ENCODE data around the gene KIR3DL1.
"Not testable (repeated sequence)": the region's sequence is repeated elsewhere in the genome, so short reads cannot be mapped to it uniquely, and the experiment has no call there.

Gene KIR3DL1

GRCh38 chr19:54814571-54814970 lies 1.7 kb upstream of the KIR3DL1 start:
- DNase-seq (ENCODE audit: low read depth, low spot score) = not testable (repeated sequence)

DNA sequence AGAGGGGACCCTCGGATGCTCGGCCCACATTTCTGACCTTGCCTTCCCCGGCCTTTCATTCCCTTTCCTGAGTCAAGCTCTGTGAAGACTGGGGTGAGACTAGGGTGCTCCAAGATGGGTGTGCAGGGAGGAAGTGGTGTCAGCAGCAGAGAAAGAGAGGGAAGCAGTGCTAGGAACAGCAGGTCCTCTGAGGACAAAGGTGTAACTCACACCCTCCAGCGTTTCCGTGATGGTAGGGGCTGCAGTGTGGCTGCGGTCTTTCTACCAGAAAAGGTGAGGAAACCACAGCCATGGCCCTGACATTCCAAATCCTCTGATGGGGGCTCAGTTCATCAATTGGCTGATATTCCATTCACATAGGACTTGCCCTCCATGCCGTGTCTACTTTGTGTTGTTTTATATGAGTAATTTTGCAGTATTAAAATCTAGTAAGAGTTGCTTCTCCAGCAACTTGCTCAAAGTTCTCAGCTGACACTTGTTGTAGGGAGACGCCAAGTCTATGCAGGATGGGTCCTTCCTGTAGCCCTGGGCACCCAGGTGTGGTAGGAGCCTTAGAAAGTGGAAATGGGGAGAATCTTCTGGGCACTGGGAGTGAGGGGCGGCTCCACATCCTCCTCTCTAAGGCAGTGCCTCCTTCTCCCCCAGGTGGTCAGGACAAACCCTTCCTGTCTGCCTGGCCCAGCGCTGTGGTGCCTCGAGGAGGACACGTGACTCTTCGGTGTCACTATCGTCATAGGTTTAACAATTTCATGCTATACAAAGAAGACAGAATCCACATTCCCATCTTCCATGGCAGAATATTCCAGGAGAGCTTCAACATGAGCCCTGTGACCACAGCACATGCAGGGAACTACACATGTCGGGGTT lies 1.6 kb downstream of the KIR3DL1 start:
- no peak for DNase-seq (ENCODE audit: low read depth, low spot score)

DNA sequence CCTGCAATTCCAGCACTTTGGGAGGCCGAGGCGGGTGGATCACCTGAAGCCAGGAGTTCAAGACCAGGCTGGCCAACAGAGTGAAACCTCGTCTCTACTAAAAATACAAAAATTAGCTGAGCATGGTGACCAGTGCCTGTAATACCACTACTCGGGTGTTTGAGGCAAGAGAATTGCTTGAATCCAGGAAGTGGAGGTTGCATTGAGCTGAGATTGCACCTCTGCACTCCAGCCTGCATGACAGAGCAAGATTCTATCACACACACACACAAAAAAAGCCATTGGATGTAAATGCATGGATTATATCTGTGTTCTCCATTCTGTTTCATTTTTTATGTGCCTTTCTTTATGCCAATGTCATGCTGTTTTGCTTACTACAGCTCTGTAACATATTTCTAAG lies 8.1 kb downstream of the KIR3DL1 start:
- not testable (repeated sequence) for DNase-seq (ENCODE audit: low read depth, low spot score)

DNA sequence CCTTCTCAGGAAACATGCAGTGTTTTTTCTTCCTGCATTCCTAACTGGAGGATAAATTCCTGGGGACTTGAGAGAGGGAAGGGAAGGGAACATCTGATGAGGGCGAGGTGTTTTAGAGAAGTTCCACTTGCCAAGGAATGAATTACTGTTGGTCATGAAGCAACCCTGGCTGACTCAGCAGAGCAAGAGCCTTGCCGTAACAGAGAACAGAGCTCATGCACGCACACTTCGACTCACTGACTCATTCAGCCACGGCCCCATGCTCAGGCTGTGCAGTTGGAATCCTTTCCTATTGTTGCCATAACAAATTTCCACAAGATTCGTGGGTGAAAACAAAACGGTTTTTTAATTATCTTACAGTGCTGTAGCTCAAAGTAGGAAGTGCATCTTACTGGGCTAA lies 9.1 kb downstream of the KIR3DL1 start:
- DNase-seq (ENCODE audit: low read depth, low spot score) = not testable (repeated sequence)

DNA sequence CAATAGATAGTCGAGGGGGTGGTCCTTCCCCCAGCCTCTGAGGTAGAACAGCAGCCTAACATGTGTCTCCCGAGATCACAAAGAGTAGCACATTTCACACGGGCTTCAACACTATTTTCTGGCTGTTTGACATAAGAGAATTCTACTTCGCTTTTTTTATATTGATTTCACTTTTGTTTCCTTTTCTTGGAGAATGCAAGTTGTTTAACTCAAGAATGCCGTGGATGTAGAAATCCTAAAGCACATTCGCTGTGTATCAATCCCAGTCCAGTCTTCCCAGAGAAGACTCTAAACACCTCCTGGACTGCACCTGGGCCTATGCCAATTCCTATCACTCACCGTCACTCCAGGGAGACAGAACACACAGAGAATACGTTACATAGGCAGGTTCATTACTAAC lies 11.8 kb downstream of the KIR3DL1 start:
- DNase-seq (ENCODE audit: low read depth, low spot score) = not testable (repeated sequence)

DNA sequence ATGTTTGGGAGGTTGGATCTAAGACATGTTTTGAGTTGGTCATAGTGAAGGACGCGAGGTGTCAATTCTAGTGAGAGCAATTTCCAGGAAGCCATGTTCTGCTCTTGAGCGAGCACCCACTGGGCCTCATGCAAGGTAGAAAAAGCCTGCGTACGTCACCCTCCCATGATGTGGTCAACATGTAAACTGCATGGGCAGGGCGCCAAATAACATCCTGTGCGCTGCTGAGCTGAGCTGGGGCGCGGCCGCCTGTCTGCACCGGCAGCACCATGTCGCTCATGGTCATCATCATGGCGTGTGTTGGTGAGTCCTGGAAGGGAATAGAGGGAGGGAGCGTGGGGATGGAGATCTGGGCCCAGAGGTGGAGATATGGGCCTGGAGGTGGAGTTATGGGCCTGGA lies 16.2 kb downstream of the KIR3DL1 start, which contains the start of gene KIR2DS4:
Gene KIR2DS4, plus strand, starts transcription at position 181 of the 400 bp plus-strand sequence.
- not testable (repeated sequence) for DNase-seq (ENCODE audit: low read depth, low spot score)

GRCh38 chr19:54835126-54835525 lies 18.9 kb downstream of the KIR3DL1 start:
- not testable (repeated sequence) for DNase-seq (ENCODE audit: low read depth, low spot score)

DNA sequence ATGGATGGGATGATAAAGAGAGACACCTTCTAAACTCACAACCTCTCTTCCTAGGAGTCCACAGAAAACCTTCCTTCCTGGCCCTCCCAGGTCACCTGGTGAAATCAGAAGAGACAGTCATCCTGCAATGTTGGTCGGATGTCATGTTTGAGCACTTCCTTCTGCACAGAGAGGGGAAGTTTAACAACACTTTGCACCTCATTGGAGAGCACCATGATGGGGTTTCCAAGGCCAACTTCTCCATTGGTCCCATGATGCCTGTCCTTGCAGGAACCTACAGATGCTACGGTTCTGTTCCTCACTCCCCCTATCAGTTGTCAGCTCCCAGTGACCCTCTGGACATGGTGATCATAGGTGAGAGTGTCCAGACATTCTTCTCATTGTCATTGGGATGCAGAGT lies 21.3 kb downstream of the KIR3DL1 start:
- DNase-seq (ENCODE audit: low read depth, low spot score) = not testable (repeated sequence)

DNA sequence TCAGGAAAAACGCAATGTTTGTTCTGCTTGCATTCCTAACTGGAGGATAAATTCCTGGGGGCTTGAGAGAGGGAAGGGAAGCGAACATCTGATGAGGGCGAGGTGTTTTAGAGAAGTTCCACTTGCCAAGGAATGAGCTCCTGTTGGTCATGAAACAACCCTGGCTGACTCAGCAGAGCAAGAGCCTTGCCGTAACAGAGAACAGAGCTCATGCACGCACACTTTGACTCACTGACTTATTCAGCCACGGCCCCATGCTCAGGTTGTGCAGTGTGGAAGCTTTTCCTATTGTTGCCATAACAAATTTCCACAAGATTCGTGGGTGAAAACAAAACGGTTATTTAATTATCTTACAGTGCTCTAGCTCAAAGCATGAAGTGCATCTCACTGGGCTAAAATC lies 26.9 kb downstream of the KIR3DL1 start:
- DNase-seq (ENCODE audit: low read depth, low spot score) = not testable (repeated sequence)

DNA sequence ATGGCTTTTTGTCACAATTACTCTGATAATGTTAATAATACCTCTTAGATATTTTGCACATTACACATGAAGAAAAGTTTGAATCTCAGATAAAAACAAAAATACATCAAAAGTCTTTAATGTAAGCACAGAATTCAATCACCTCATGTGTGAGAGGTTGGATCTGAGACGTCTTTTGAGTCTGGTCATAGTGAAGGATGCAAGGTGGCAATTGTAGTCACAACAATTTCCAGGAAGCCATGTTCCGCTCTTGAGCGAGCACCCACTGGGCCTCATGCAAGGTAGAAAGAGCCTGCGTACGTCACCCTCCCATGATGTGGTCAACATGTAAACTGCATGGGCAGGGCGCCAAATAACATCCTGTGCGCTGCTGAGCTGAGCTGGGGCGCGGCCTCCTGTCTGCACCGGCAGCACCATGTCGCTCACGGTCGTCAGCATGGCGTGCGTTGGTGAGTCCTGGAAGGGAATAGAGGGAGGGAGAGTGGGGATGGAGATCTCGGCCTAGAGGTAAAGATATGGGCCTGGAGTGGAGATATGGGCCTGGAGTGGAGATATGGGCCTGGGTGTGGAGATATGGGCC lies 33.9 kb downstream of the KIR3DL1 start, which contains the start of gene KIR3DL2:
Gene KIR3DL2, plus strand, starts transcription at position 383 of the 580 bp plus-strand sequence. Its CDS starts 33 bp downstream, at position 416.
- not testable (repeated sequence) for DNase-seq (ENCODE audit: low read depth, low spot score)

DNA sequence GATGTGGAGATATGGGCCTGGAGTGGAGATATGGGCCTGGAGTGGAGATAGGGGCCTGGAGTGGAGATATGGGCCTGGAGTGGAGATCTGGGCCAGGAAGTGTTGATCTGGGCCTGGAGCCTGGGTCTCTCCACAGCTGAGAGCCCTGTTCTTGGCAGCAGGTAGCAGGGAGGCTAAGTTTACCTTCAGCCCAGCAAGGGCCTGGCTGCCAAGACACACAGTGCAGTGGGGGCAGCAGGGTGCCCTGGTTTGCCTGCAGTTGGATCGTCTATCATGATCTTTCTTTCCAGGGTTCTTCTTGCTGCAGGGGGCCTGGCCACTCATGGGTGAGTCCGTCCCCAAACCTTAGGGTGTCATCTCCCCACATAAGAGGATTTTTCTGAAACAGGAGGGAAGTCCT lies 34.7 kb downstream of the KIR3DL1 start:
- no peak for DNase-seq (ENCODE audit: low read depth, low spot score)

DNA sequence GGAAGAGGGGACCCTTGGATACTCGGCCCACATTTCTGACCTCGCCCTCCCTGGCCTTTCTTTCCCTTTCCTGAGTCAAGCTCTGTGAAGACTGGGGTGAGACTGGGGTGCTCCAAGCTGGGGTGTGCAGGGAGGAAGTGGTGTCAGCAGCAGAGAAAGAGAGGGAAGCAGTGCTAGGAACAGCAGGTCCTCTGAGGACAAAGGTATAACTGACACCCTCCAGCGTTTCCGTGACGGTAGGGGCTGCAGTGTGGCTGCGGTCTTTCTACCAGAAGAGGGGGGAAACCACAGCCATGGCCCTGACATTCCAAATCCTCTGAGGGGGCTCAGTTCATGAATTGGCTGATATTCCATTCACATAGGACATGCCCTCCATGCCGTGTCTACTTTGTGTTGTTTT lies 35.1 kb downstream of the KIR3DL1 start:
- DNase-seq (ENCODE audit: low read depth, low spot score) = no peak

DNA sequence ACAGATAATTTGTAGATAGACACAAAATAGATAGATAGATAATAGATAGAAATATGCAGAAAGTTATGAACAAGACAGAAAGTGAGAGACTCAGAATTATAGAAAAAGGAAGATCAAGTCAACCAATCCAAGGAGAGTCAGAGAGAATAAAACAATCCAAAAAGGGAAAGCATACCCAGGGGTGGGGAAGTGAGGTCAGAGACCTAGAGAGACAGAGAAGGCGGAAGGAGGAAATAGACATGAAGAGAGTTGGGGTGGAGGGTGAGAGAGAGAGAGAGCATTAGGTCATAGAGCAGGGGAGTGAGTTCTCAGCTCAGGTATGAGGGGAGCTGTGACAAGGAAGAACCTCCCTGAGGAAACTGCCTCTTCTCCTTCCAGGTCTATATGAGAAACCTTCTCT lies 39.0 kb downstream of the KIR3DL1 start:
- DNase-seq (ENCODE audit: low read depth, low spot score) = not testable (repeated sequence)

- DNase-seq (ENCODE audit: low read depth, low spot score) = not testable (repeated sequence)
Measured at GRCh38 chr19:54858476-54858875, 42.2 kb downstream of the KIR3DL1 start.

- DNase-seq (ENCODE audit: low read depth, low spot score) = not testable (repeated sequence)
Measured at GRCh38 chr19:54859421-54859820, 43.2 kb downstream of the KIR3DL1 start.

DNA sequence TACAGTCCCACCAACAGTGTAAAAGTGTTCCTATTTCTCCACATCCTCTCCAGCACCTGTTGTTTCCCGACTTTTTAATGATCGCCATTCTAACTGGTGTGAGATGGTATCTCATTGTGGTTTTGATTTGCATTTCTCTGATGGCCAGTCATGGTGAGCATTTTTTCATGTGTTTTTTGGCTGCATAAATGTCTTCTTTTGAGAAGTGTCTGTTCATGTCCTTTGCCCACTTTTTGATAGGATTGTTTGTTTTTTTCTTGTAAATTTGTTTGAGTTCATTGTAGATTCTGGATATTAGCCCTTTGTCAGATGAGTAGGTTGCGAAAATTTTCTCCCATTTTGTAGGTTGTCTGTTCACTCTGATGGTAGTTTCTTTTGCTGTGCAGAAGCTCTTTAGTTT lies 47.2 kb downstream of the KIR3DL1 start:
- DNase-seq (ENCODE audit: low read depth, low spot score) = not testable (repeated sequence)

DNA sequence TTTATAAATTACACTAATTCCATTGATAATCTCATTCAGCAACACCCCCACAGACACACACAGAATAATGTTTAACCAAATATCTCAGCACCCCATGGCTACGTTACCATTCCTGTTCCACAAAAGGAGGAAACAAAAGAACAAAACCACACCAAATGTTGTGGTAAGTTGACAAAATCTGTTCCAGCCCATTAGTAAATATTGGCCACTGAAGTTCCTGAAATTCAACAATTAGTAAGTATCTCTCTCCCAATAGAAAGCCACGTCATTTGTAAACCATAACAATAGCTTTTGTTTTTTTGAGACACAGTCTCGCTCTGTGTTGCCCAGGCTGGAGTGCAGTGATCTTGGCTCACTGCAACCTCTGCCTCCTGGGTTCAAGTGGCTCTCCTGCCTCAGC lies 55.4 kb downstream of the KIR3DL1 start:
- DNase-seq (ENCODE audit: low read depth, low spot score) = no peak

DNA sequence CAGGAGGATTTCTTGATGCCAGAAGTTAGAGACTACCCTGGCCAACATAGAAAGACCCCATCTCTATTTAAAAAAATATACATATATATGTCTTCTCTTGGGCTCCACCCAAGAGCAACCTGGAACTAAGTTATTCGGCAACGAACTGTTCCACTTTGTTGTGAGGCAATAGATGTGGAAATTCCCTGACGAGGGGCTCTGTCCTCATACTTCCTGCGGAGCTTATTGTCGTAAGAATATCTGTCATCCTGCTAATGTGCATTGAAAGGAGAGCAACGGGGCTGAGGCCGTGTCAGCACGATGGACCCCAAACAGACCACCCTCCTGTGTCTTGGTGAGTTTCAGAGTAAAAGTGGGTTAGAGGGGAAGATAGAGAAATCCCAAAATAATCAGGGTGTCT lies 57.7 kb downstream of the KIR3DL1 start, which contains the start of gene FCAR:
Gene FCAR, plus strand, starts transcription at position 246 of the 400 bp plus-strand sequence. Its CDS starts 55 bp downstream, at position 301.
- DNase-seq (ENCODE audit: low read depth, low spot score) = no peak

- DNase-seq (ENCODE audit: low read depth, low spot score) = no peak
Measured at GRCh38 chr19:54875506-54875905, 59.2 kb downstream of the KIR3DL1 start.

DNA sequence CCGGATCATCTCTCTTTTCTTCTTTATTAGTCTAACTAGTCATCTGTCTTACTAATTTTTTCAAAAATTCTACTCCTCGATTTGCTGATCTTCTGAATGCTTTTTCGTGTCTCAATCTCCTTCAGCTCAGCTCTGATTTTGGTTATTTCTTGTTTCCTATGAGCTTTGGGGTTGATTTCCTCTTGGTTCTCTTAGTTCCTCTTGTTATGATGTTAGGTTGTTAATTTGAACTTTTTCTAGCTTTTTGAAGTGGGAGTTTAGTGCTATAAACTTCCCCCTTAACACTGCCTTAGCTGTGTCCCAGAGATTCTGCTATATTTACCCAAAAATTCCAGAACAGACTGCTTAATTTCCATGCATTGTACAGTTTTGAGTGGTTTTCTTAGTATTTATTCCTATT lies 61.2 kb downstream of the KIR3DL1 start:
- DNase-seq (ENCODE audit: low read depth, low spot score) = no peak
